ENCODE data around the gene SLC6A3.

GRCh38 chr5:1345876-1346626 lies 99.2 kb downstream of the SLC6A3 start:
- no peak for TF ChIP-seq CTCF (IDR thresholded peaks at IDR 0.05; ENCODE audit: low read depth, low read length)
- TF ChIP-seq POLR2A (IDR thresholded peaks at IDR 0.05; ENCODE audit: extremely low read depth, insufficient read length): no peak
